ENCODE measurements around the gene AKT1S1.

DNA sequence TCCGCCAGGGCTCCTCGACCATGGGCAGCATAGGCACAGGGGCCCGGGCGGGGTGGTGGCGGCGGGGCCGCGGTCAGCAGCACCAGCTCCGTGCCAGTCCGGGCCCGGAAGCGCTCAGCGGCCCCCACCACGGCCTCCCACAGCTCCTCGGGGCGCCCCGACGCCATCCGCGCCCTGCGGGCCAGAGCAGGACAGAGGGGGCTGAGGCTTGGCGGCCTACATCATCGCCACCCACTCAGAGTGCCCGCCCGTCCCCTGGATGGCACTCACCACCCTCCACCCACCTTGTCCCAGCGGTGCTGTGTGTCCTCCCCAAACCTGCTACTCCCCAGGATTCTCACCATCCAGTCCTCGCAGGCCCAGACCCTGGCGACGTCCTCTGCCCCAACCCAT is 4.0 kb downstream of the AKT1S1 start:
- TF ChIP-seq, protein P1, sequence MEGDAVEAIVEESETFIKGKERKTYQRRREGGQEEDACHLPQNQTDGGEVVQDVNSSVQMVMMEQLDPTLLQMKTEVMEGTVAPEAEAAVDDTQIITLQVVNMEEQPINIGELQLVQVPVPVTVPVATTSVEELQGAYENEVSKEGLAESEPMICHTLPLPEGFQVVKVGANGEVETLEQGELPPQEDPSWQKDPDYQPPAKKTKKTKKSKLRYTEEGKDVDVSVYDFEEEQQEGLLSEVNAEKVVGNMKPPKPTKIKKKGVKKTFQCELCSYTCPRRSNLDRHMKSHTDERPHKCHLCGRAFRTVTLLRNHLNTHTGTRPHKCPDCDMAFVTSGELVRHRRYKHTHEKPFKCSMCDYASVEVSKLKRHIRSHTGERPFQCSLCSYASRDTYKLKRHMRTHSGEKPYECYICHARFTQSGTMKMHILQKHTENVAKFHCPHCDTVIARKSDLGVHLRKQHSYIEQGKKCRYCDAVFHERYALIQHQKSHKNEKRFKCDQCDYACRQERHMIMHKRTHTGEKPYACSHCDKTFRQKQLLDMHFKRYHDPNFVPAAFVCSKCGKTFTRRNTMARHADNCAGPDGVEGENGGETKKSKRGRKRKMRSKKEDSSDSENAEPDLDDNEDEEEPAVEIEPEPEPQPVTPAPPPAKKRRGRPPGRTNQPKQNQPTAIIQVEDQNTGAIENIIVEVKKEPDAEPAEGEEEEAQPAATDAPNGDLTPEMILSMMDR (IDR thresholded peaks at IDR 0.05; ENCODE audit: insufficient read depth, low read depth, low read length), result no peak
- no peak for TF ChIP-seq EZH2 (IDR thresholded peaks at IDR 0.05; ENCODE audit: insufficient read depth, low read length)
